C4-2B (cell line): ENCODE results near the gene CMIP.

ENCODE experiments used
- ZFX ChIP-seq: fragments of 450-650 bp; IDR thresholded peaks from 2 replicates; pipeline ENCODE4 v1.6.1; 2017
- TF ChIP-seq, protein P1 (sequence below): fragments of 450-650 bp; conservative IDR thresholded peaks from 2 replicates; pipeline ENCODE4 v1.5.1; 2017; ENCODE audit warnings: mild to moderate bottlenecking

GRCh38 chr16:81449899-81450608, 5.4 kb downstream of the CMIP start:
- TF ChIP-seq, protein P1, sequence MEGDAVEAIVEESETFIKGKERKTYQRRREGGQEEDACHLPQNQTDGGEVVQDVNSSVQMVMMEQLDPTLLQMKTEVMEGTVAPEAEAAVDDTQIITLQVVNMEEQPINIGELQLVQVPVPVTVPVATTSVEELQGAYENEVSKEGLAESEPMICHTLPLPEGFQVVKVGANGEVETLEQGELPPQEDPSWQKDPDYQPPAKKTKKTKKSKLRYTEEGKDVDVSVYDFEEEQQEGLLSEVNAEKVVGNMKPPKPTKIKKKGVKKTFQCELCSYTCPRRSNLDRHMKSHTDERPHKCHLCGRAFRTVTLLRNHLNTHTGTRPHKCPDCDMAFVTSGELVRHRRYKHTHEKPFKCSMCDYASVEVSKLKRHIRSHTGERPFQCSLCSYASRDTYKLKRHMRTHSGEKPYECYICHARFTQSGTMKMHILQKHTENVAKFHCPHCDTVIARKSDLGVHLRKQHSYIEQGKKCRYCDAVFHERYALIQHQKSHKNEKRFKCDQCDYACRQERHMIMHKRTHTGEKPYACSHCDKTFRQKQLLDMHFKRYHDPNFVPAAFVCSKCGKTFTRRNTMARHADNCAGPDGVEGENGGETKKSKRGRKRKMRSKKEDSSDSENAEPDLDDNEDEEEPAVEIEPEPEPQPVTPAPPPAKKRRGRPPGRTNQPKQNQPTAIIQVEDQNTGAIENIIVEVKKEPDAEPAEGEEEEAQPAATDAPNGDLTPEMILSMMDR: no peak
- no peak for TF ChIP-seq ZFX
